Spleen (tissue), 11 donors: Measurements from ENCODE around the gene NFS1. TPM values are rescaled to one million over a fixed set of nuclear protein-coding genes. Genes with fewer than 3 reads are reported as not detected.

Source experiments
- DNase-seq: peaks from one replicate; pipeline ENCODE4 v3.0.0-alpha.2; 2020
- H3K27ac ChIP-seq, 8 donors: fragments of 200-600 bp; sonication (generic) in 7 of 8; 1 replicate in 4 of 8; 2 replicates in 4 of 8; pipeline versions ENCODE4 v1.5.0 to v1.8.0; 2016 to 2021; ENCODE audit warnings: inconsistent platforms in 4 of 8, mild to moderate bottlenecking in 4 of 8, moderate library complexity in 1 of 8
- H3K27me3 ChIP-seq, 7 donors: fragments of 200-600 bp; sonication (generic) in 6 of 7; replicated peaks in 1 of 7; 1 replicate in 4 of 7; 2 replicates in 3 of 7; pipeline versions ENCODE4 v1.5.0 to v1.8.0; 2016 to 2021; ENCODE audit warnings: inconsistent platforms in 3 of 7, mild to moderate bottlenecking in 1 of 7
- H3K36me3 ChIP-seq, 6 donors: fragments of 200-600 bp; sonication (generic) in 5 of 6; 1 replicate in 4 of 6; 2 replicates in 2 of 6; pipeline versions ENCODE4 v1.5.0 to v1.8.0; 2016 to 2021; ENCODE audit warnings: inconsistent platforms in 2 of 6
- H3K4me1 ChIP-seq, 6 donors: fragments of 200-600 bp; sonication (generic) in 5 of 6; 1 replicate in 3 of 6; 2 replicates in 3 of 6; pipeline versions ENCODE4 v1.5.0 to v1.8.0; 2016 to 2021; ENCODE audit warnings: inconsistent platforms in 3 of 6
- H3K4me3 ChIP-seq, 8 donors: fragments of 200-600 bp; sonication (generic) in 7 of 8; 1 replicate in 4 of 8; 2 replicates in 4 of 8; pipeline versions ENCODE4 v1.5.0 to v1.8.0; 2016 to 2021; ENCODE audit warnings: inconsistent platforms in 4 of 8, mild to moderate bottlenecking in 4 of 8, moderate library complexity in 2 of 8
- H3K9me3 ChIP-seq, 8 donors: fragments of 200-600 bp; sonication (generic) in 7 of 8; 1 replicate in 4 of 8; 2 replicates in 4 of 8; pipeline versions ENCODE4 v1.5.0 to v1.8.0; 2016 to 2021; ENCODE audit warnings: inconsistent platforms in 4 of 8
- POLR2A ChIP-seq, 3 donors: fragments of 450-650 bp; IDR thresholded peaks; one replicate each; pipeline ENCODE4 v1.5.1; 2017; ENCODE audit warnings: antibody characterized with exemption in 3 of 3, mild to moderate bottlenecking in 1 of 3
- POLR2AphosphoS5 ChIP-seq, 3 donors: sonication (generic); formaldehyde crosslinking; IDR thresholded peaks; one replicate each; pipeline ENCODE4 v1.5.1; 2017; ENCODE audit warnings: antibody characterized with exemption in 3 of 3
- WGBS, 5 donors: extraction: QIAGEN DNeasy Blood & Tissue Kit in 3 of 5; methylation state at CpG; one replicate each; pipeline versions ENCODE4 v1.1.5 to v1.1.7; 2013 to 2018; 5-methylcytosine and 5-hydroxymethylcytosine counted together
- intact Hi-C: fragments of 100-400 bp; cut with DNase I; formaldehyde crosslinking; loops from one replicate; pipeline ENCODE4 v1.15.0; 2023; ENCODE audit warnings: low total_unique reads
- polyA plus RNA-seq, 3 donors: library from polyadenylated mRNA; stranded (reverse); fragments of 200-250 nt; gene quantifications; one replicate each; pipeline ENCODE4 v1.2.1, GENCODE V29; 2013
- total RNA-seq, 7 donors: library from RNA; depleted of rRNA in 3 of 7; stranded (reverse); fragments of >200 nt in 3 of 7; fragmentation: NEBNext Ultra II Directional in 4 of 7; extraction: Animal tissue kit (Norgen Biotek cat#: 25700) in 4 of 7; gene quantifications; one replicate each; pipeline versions ENCODE4 v1.1.0 to v1.2.1, GENCODE V29; 2016 to 2021
- TF ChIP-seq, protein P1 (sequence below), 11 experiments: fragments of 200-600 bp in 7 of 11; fragments of 450-650 bp in 4 of 11; sonication (generic) in 4 of 11; IDR thresholded peaks in 8 of 11; conservative IDR thresholded peaks in 3 of 11; 1 replicate in 7 of 11; 2 replicates in 4 of 11; pipeline versions ENCODE4 v1.4.0 to v1.8.0; 2016 to 2021; ENCODE audit warnings: antibody characterized with exemption in 11 of 11, inconsistent platforms in 4 of 11, mild to moderate bottlenecking in 1 of 11
- donor health status: healthy with polysubstance abuse.
- donor health status: DM: no; HTN: no; CAD: no; lungs with moderate emphysema.
- donor health status: DM: no; HTN: no; CAD: no.
- donor health status: Bipolar disorder and iron deficiency.
- donor health status: healthy.
- donor health status: DM: no; HTN: no; CAD: no.
- donor health status: DM: yes; HTN: yes; CAD: no.

Gene NFS1
- total and polyA plus RNA-seq, 10 donors = 21.3 to 40.8 (median 25.7) TPM

- no peaks in the 10 kb centered on the region for H3K27me3 ChIP-seq
- TF ChIP-seq, protein P1, sequence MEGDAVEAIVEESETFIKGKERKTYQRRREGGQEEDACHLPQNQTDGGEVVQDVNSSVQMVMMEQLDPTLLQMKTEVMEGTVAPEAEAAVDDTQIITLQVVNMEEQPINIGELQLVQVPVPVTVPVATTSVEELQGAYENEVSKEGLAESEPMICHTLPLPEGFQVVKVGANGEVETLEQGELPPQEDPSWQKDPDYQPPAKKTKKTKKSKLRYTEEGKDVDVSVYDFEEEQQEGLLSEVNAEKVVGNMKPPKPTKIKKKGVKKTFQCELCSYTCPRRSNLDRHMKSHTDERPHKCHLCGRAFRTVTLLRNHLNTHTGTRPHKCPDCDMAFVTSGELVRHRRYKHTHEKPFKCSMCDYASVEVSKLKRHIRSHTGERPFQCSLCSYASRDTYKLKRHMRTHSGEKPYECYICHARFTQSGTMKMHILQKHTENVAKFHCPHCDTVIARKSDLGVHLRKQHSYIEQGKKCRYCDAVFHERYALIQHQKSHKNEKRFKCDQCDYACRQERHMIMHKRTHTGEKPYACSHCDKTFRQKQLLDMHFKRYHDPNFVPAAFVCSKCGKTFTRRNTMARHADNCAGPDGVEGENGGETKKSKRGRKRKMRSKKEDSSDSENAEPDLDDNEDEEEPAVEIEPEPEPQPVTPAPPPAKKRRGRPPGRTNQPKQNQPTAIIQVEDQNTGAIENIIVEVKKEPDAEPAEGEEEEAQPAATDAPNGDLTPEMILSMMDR (IDR thresholded peaks at IDR 0.05 in 8 of 11, conservative IDR thresholded peaks at IDR 0.05 in 3 of 11) = no peak
- H3K9me3 ChIP-seq = no peaks in the 10 kb centered on the region
- intact Hi-C loops = no loop called here
- peak overlapping the region in 1 of 8 donors; percentile 19 for H3K27ac ChIP-seq
- WGBS, 5 donors = 83 to 92% (median 87%) methylated on average over 2 of the region's 2 CpGs
- no peak for DNase-seq
- peaks cover 0 to 89% (median 28%) of the 10 kb centered on the region in 6 donors for H3K4me1 ChIP-seq
- no peak overlapping the region for H3K4me3 ChIP-seq
- peaks cover 0 to 12% (median 0%) of the 10 kb centered on the region in 6 donors for H3K36me3 ChIP-seq
Measured at GRCh38 chr20:35644806-35645205, 54.3 kb downstream of the NFS1 start.

GRCh38 chr20:35643045-35643444, 56.1 kb downstream of the NFS1 start:
- Histone ChIP-seq H3K27me3 (no peaks in the 10 kb centered on the region), H3K4me1 (peaks cover 0 to 80% (median 24%) of the 10 kb centered on the region in 6 donors), H3K36me3 (peaks cover 0 to 9% (median 0%) of the 10 kb centered on the region in 6 donors), H3K4me3 (no peak overlapping the region), H3K9me3 (no peaks in the 10 kb centered on the region), H3K27ac (no peak overlapping the region)
- no peak for DNase-seq
- WGBS, 5 donors = 91 to 97% (median 95%) methylated on average over 6 to 7 of the region's 7 CpGs
- intact Hi-C loops = no loop called here
- TF ChIP-seq POLR2A (IDR thresholded peaks at IDR 0.05) (no peak), POLR2AphosphoS5 (IDR thresholded peaks at IDR 0.05) (no peak)
- TF ChIP-seq, protein P1 (IDR thresholded peaks at IDR 0.05 in 8 of 11, conservative IDR thresholded peaks at IDR 0.05 in 3 of 11) = no peak

DNA sequence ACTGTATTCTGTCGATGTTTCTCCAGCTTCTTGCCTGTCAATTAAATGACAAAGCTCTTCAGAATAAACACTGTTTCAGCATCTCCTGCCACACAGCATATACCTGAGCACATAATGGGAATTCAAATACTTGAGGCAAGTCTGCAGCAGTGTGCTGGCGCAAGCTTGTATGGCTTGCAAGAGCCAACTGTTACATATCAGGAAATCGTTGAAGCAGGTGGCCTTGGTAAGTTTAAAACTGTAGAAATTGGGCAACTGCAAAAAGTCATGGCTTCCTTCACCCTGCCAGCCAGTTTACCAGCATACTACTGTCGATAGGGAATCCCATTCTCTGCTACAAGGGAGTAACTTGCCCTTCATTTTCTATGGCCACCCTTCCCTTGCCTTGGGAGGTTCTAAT, 57.4 kb downstream of the NFS1 start:
- WGBS, 5 donors = 43 to 70% (median 61%) methylated on average over 4 of the region's 4 CpGs
- Histone ChIP-seq H3K27ac (peak overlapping the region in 1 of 8 donors; percentile 25), H3K36me3 (no peaks in the 10 kb centered on the region)

DNA sequence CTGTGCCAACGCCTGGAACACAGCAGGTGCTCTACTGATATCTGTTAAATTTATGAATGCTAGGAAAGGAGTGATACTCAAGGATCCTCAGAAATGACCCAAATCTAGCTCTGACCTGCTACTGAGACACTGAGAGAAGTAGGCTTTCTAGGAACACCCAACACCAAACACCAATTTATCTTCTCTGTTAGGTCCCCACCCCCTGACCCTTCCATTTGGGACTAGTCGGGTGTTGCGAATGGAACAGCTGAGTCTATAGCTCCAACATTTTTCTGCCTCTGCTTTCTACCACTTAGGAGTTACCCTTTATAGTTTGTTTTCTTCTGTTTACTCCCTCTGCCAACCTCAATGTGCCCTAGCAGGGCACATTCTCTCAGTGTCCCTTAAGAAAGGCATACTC, 58.4 kb downstream of the NFS1 start:
- TF ChIP-seq POLR2A (IDR thresholded peaks at IDR 0.05) (no peak), POLR2AphosphoS5 (IDR thresholded peaks at IDR 0.05) (peak in 1 of 3 donors; percentile 4)
- H3K36me3 ChIP-seq = no peaks in the 10 kb centered on the region
- no peaks in the 10 kb centered on the region for H3K9me3 ChIP-seq
- no peaks in the 10 kb centered on the region for H3K27me3 ChIP-seq
- peaks cover 0 to 83% (median 24%) of the 10 kb centered on the region in 6 donors for H3K4me1 ChIP-seq
- DNase-seq = no peak
- intact Hi-C loops = no loop called here
- no peak overlapping the region for H3K27ac ChIP-seq
- no peak overlapping the region for H3K4me3 ChIP-seq
- 91 to 98% (median 92%) methylated on average over 3 of the region's 3 CpGs for WGBS, 5 donors

More for the DNA sequence above, 57.4 kb downstream of the NFS1 start:
- no peaks in the 10 kb centered on the region for H3K9me3 ChIP-seq
- peaks cover 0 to 81% (median 24%) of the 10 kb centered on the region in 6 donors for H3K4me1 ChIP-seq
- intact Hi-C loops = no loop called here
- no peaks in the 10 kb centered on the region for H3K27me3 ChIP-seq
- H3K4me3 ChIP-seq = no peak overlapping the region
- TF ChIP-seq, protein P1 (IDR thresholded peaks at IDR 0.05 in 8 of 11, conservative IDR thresholded peaks at IDR 0.05 in 3 of 11) = no peak
- TF ChIP-seq POLR2AphosphoS5 (IDR thresholded peaks at IDR 0.05) (no peak), POLR2A (IDR thresholded peaks at IDR 0.05) (no peak)
- DNase-seq = no peak

DNA sequence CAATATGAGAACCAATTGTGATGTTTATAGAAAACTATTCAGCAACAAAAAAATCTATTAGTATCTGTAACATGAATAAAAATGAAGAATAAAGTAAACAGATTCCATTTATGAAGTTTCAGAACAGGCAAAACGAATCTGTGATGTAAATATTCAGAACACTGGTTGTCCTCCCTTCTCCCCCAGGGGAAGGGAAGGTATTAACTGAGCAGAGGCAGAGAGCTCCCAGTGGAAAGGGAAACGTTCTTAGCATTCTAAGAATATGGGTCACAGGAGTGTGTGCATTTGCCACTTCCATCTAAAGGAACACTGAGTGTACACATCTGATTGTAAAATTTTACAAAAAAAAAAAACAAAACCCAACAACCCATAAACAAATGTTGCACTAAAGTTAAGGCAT, 60.4 kb downstream of the NFS1 start:
- no peaks in the 10 kb centered on the region for H3K36me3 ChIP-seq
- intact Hi-C loops = no loop called here
- WGBS, 5 donors = 55 to 84% (median 69%) methylated on average over 2 of the region's 2 CpGs

More for the DNA sequence above, 60.4 kb downstream of the NFS1 start:
- TF ChIP-seq POLR2A (IDR thresholded peaks at IDR 0.05) (no peak), POLR2AphosphoS5 (IDR thresholded peaks at IDR 0.05) (no peak)
- TF ChIP-seq, protein P1 (IDR thresholded peaks at IDR 0.05 in 8 of 11, conservative IDR thresholded peaks at IDR 0.05 in 3 of 11) = no peak
- no peak for DNase-seq
- Histone ChIP-seq H3K9me3 (no peaks in the 10 kb centered on the region), H3K4me1 (peaks cover 0 to 68% (median 14%) of the 10 kb centered on the region in 6 donors), H3K27me3 (no peaks in the 10 kb centered on the region), H3K27ac (no peak overlapping the region), H3K4me3 (no peak overlapping the region)
